ENCODE results near the gene DTNBP1.
"Not testable (repeated sequence)": the region's sequence is repeated elsewhere in the genome, so short reads cannot be mapped to it uniquely, and the experiment has no call there.

Gene DTNBP1

GRCh38 chr6:15555101-15556038 lies 107.5 kb downstream of the DTNBP1 start:
- no peak for DNase-seq

- no peak for DNase-seq
Observed at GRCh38 chr6:15554728-15555100, 108.1 kb downstream of the DTNBP1 start.

- DNase-seq, result no peak
Observed at GRCh38 chr6:15553736-15554294, 109.0 kb downstream of the DTNBP1 start.

GRCh38 chr6:15553031-15553430 lies 109.8 kb downstream of the DTNBP1 start:
- no peak for DNase-seq

GRCh38 chr6:15551798-15552197 lies 111.0 kb downstream of the DTNBP1 start:
- DNase-seq, result no peak

GRCh38 chr6:15551262-15551661 lies 111.6 kb downstream of the DTNBP1 start:
- no peak for DNase-seq

GRCh38 chr6:15550546-15551123 lies 112.2 kb downstream of the DTNBP1 start:
- no peak for DNase-seq

GRCh38 chr6:15549371-15549770 lies 113.5 kb downstream of the DTNBP1 start:
- no peak for DNase-seq

GRCh38 chr6:15547400-15547799 lies 115.4 kb downstream of the DTNBP1 start:
- no peak for DNase-seq

- DNase-seq, result no peak
Observed at GRCh38 chr6:15546591-15546990, 116.2 kb downstream of the DTNBP1 start.

- no peak for DNase-seq
Observed at GRCh38 chr6:15544321-15544900, 118.4 kb downstream of the DTNBP1 start.

- not testable (repeated sequence) for DNase-seq
Observed at GRCh38 chr6:15543332-15543917, 119.4 kb downstream of the DTNBP1 start.

- DNase-seq, result no peak
Observed at GRCh38 chr6:15539722-15540270, 123.0 kb downstream of the DTNBP1 start.

GRCh38 chr6:15538766-15539495 lies 123.9 kb downstream of the DTNBP1 start:
- DNase-seq, result no peak

- DNase-seq, result no peak
Observed at GRCh38 chr6:15538106-15538505, 124.7 kb downstream of the DTNBP1 start.

GRCh38 chr6:15536198-15536955 lies 126.5 kb downstream of the DTNBP1 start:
- no peak for DNase-seq

- DNase-seq, result no peak
Observed at GRCh38 chr6:15535495-15536197, 127.2 kb downstream of the DTNBP1 start.

GRCh38 chr6:15534974-15535373 lies 127.9 kb downstream of the DTNBP1 start:
- no peak for DNase-seq

- no peak for DNase-seq
Observed at GRCh38 chr6:15533379-15534026, 129.3 kb downstream of the DTNBP1 start.

- DNase-seq, result no peak
Observed at GRCh38 chr6:15531973-15532372, 130.9 kb downstream of the DTNBP1 start.

All from KG1 (cell line).